Naive thymus-derived CD4-positive, alpha-beta T cell (primary cell): ENCODE measurements around the gene ANKS1B. TPM values are rescaled to one million over a fixed set of nuclear protein-coding genes. Genes with fewer than 3 reads are reported as not detected.
A peak's percentile ranks its signal among the peaks of the same experiment; 100 is the strongest.

Experiments
- ATAC-seq: fragments of 150-1000 bp; cut with Tn5 transposase; 2 replicates; pipeline ENCODE4 v1.10.0; 2021; ENCODE audit warnings: mild to moderate bottlenecking, moderate library complexity
- CTCF ChIA-PET: fragments of 350-600 bp; sonication (Branson Sonifier 250); formaldehyde crosslinking; loops from one replicate; lab custom pipeline; 2021; ENCODE audit warnings: antibody characterized with exemption; lab: Charles Lee
- POLR2A ChIA-PET: fragments of 350-600 bp; sonication (Branson Sonifier 250); formaldehyde crosslinking; loops from one replicate; lab custom pipeline; 2021; ENCODE audit warnings: antibody characterized with exemption, inconsistent platforms; lab: Charles Lee
- DNase-seq, 9 donors: peaks; one replicate each; pipeline versions ENCODE4 v3.0.0 to v3.0.0-alpha.2; 2020 to 2022; ENCODE audit warnings: mixed read lengths in 1 of 9
- H3K27ac ChIP-seq: one replicate; pipeline ENCODE4 v1.7.0; 2013; ENCODE audit warnings: mild to moderate bottlenecking, low read depth, low read length, moderate library complexity
- H3K27me3 ChIP-seq, 2 donors: one replicate each; pipeline ENCODE4 v1.7.0; 2013; ENCODE audit warnings: low read length in 2 of 2, mild to moderate bottlenecking in 2 of 2, moderate library complexity in 2 of 2; ENCODE audit not compliant: control insufficient read depth in 2 of 2, insufficient read depth in 2 of 2
- H3K36me3 ChIP-seq, 3 experiments: 1 replicate in 2 of 3; 2 replicates in 1 of 3; pipeline ENCODE4 v1.7.0; 2013; ENCODE audit warnings: low read length in 3 of 3, mild to moderate bottlenecking in 3 of 3, moderate library complexity in 1 of 3; ENCODE audit not compliant: insufficient read depth in 3 of 3, control insufficient read depth in 2 of 3
- H3K4me1 ChIP-seq, 2 donors: one replicate each; pipeline ENCODE4 v1.7.0; 2013; ENCODE audit warnings: low read length in 2 of 2, mild to moderate bottlenecking in 2 of 2, moderate library complexity in 1 of 2; ENCODE audit not compliant: control insufficient read depth in 2 of 2, insufficient read depth in 2 of 2
- H3K4me3 ChIP-seq: 2 replicates; pipeline ENCODE4 v1.7.0; 2013; ENCODE audit warnings: mild to moderate bottlenecking, low read length
- H3K9me3 ChIP-seq, 3 experiments: 1 replicate in 2 of 3; 2 replicates in 1 of 3; pipeline ENCODE4 v1.7.0; 2013; ENCODE audit warnings: low read length in 3 of 3; ENCODE audit not compliant: control insufficient read depth in 2 of 3
- H3K27ac Mint-ChIP-seq, 9 donors: one replicate each; pipeline ENCODE4 v1.8.0; 2020 to 2022; ENCODE audit warnings: mixed read lengths in 9 of 9, mild to moderate bottlenecking in 8 of 9, moderate library complexity in 5 of 9, inconsistent platforms in 2 of 9
- H3K27me3 Mint-ChIP-seq, 5 donors: one replicate each; pipeline ENCODE4 v1.8.0; 2021 to 2022; ENCODE audit warnings: mixed read lengths in 5 of 5, mild to moderate bottlenecking in 1 of 5
- H3K36me3 Mint-ChIP-seq, 5 donors: one replicate each; pipeline ENCODE4 v1.8.0; 2020 to 2022; ENCODE audit warnings: mixed read lengths in 5 of 5, mild to moderate bottlenecking in 3 of 5, inconsistent platforms in 1 of 5
- H3K4me1 Mint-ChIP-seq, 7 donors: one replicate each; pipeline ENCODE4 v1.8.0; 2020 to 2022; ENCODE audit warnings: mixed read lengths in 7 of 7, mild to moderate bottlenecking in 3 of 7, inconsistent platforms in 1 of 7
- H3K4me3 Mint-ChIP-seq, 10 donors: one replicate each; pipeline ENCODE4 v1.8.0; 2020 to 2022; ENCODE audit warnings: mild to moderate bottlenecking in 10 of 10, mixed read lengths in 10 of 10, moderate library complexity in 6 of 10, inconsistent platforms in 2 of 10
- H3K9me3 Mint-ChIP-seq, 11 donors: one replicate each; pipeline ENCODE4 v1.8.0; 2020 to 2022; ENCODE audit warnings: mixed read lengths in 11 of 11, mild to moderate bottlenecking in 4 of 11, inconsistent platforms in 1 of 11, moderate library complexity in 1 of 11
- intact Hi-C, 2 donors: fragments of 100-400 bp; cut with micrococcal nuclease; formaldehyde crosslinking; loops; one replicate each; pipeline ENCODE4 v1.15.1; 2023
- polyA plus RNA-seq, 2 donors: library from polyadenylated mRNA; unstranded; fragments of 300-500 nt; fragmentation: Illumina TruSeq; gene quantifications; one replicate each; pipeline ENCODE4 v1.2.3, GENCODE V29; 2021
- total RNA-seq, 6 experiments: library from RNA in 5 of 6; stranded (reverse) in 5 of 6; gene quantifications; 1 replicate in 5 of 6; 2 replicates in 1 of 6; pipeline ENCODE4 v1.2.3 and lab custom pipeline; 2021 to 2026

ANKS1B gene
- total and polyA plus RNA-seq, 7 experiments from 2014 or later, result 0.97 TPM; not detected in 6

DNA sequence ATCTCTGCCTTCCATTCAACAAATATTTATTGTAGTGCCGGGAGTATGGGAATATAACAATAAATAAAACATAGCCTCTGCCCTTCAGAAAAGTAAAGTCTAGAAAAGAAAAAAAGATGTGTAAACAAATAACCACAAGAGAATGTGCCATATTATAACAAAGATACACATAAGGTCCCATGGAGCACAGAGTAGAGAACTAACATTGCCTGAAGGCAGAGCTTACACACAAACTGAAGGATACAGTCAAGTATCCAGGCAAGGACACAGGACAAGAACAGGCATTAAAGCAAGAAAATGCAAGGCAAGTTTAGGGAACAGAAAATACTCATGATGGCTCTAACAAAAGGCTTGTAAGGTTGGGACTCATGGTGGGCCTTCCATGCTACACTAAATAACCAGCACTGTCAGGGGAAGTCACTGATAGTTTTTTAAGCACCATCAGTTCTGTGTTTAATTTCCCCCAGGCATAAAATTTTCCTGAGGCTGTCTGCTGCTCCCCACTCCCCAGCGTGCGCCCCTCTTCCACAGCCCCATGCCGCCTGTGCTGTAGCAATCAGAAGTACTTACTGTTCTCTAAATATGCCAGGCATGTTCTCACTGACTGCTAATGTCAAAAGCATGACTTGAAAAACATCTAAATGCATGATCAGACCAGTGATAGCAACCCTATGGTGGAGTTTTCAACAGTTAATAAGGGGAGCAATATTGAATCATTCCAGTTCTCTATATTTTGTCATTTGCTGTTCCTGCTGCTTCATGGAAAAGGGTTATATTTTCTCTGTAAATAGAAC is 77.8 kb downstream of the ANKS1B start:
- no peaks in the 10 kb centered on the region for H3K36me3 Mint-ChIP-seq
- no peak overlapping the region for H3K27ac Mint-ChIP-seq
- Histone ChIP-seq H3K27ac (no peak overlapping the region), H3K4me1 (no peaks in the 10 kb centered on the region), H3K9me3 (no peaks in the 10 kb centered on the region), H3K36me3 (no peaks in the 10 kb centered on the region), H3K27me3 (no peaks in the 10 kb centered on the region), H3K4me3 (no peak overlapping the region)
- H3K9me3 Mint-ChIP-seq, result peaks cover 0 to 5% (median 0%) of the 10 kb centered on the region in 11 donors
- ChIA-PET CTCF (no interaction called here), POLR2A (no interaction called here)
- DNase-seq (no peak), ATAC-seq (no peak)
- intact Hi-C loops, result no loop called here
- H3K4me1 Mint-ChIP-seq, result no peaks in the 10 kb centered on the region
- H3K27me3 Mint-ChIP-seq, result peaks cover 0 to 8% (median 0%) of the 10 kb centered on the region in 5 donors
- H3K4me3 Mint-ChIP-seq, result no peak overlapping the region

GRCh38 chr12:99901181-99901580 is 83.6 kb downstream of the ANKS1B start:
- Histone ChIP-seq H3K4me3 (no peak overlapping the region), H3K4me1 (no peaks in the 10 kb centered on the region), H3K27ac (no peak overlapping the region), H3K27me3 (no peaks in the 10 kb centered on the region), H3K9me3 (no peaks in the 10 kb centered on the region), H3K36me3 (no peaks in the 10 kb centered on the region)
- ChIA-PET POLR2A (no interaction called here), CTCF (interaction anchor here (0.7 kb wide), 1 partner anchor 15 kb away, joined by 3 read pairs; no protein-coding TSS in a partner anchor)
- intact Hi-C loops, result no loop called here
- Mint-ChIP-seq H3K4me1 (no peaks in the 10 kb centered on the region), H3K36me3 (no peaks in the 10 kb centered on the region), H3K27ac (no peak overlapping the region), H3K27me3 (no peaks in the 10 kb centered on the region), H3K4me3 (no peak overlapping the region), H3K9me3 (peaks cover 0 to 16% (median 0%) of the 10 kb centered on the region in 11 donors)
- no peak for DNase-seq
- no peak for ATAC-seq

DNA sequence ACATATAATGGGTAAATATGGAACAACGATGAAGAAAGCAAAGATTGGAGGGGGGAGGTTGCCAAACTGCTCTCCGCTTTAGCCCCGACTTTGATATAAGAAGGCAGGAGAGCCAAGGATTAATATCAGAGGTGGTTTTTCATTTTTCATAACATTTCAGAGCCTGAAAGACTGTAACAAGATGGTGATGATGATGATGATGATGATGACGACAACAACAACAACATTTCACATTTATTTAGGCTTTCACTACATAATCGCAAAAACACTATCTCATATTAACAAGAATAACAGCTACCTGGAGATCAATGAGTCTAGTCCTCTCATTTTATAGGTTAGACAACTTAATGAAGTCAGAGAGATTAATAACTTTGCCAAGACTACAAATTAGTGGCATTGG is 86.1 kb downstream of the ANKS1B start:
- DNase-seq, result no peak
- no peaks in the 10 kb centered on the region for H3K36me3 ChIP-seq
- peaks cover 0 to 24% (median 2%) of the 10 kb centered on the region in 11 donors for H3K9me3 Mint-ChIP-seq
- no peaks in the 10 kb centered on the region for H3K27me3 Mint-ChIP-seq
- ChIA-PET CTCF (no interaction called here), POLR2A (no interaction called here)
- H3K27ac ChIP-seq, result no peak overlapping the region
- H3K4me1 Mint-ChIP-seq, result no peaks in the 10 kb centered on the region
- no peaks in the 10 kb centered on the region for H3K9me3 ChIP-seq
- intact Hi-C loops, result no loop called here
- H3K27ac Mint-ChIP-seq, result peak overlapping the region in 1 of 9 donors; percentile 33
- ATAC-seq, result no peak
- no peaks in the 10 kb centered on the region for H3K36me3 Mint-ChIP-seq
- H3K4me3 ChIP-seq, result no peak overlapping the region
- H3K4me3 Mint-ChIP-seq, result no peak overlapping the region
- no peaks in the 10 kb centered on the region for H3K27me3 ChIP-seq
- H3K4me1 ChIP-seq, result no peaks in the 10 kb centered on the region

GRCh38 chr12:99879439-99879838 is 105.3 kb downstream of the ANKS1B start:
- CTCF ChIA-PET, result no interaction called here
- no peak overlapping the region for H3K4me3 ChIP-seq
- no peak overlapping the region for H3K27ac ChIP-seq
- DNase-seq (no peak), ATAC-seq (no peak)
- intact Hi-C loops, result no loop called here
- Mint-ChIP-seq H3K27me3 (no peaks in the 10 kb centered on the region), H3K4me3 (no peak overlapping the region), H3K9me3 (peaks cover 0 to 16% (median 4%) of the 10 kb centered on the region in 11 donors), H3K4me1 (no peaks in the 10 kb centered on the region), H3K27ac (no peak overlapping the region), H3K36me3 (no peaks in the 10 kb centered on the region)
- no peaks in the 10 kb centered on the region for H3K4me1 ChIP-seq
- H3K9me3 ChIP-seq, result no peaks in the 10 kb centered on the region
- H3K27me3 ChIP-seq, result no peaks in the 10 kb centered on the region
- no peaks in the 10 kb centered on the region for H3K36me3 ChIP-seq
- POLR2A ChIA-PET, result no interaction called here

DNA sequence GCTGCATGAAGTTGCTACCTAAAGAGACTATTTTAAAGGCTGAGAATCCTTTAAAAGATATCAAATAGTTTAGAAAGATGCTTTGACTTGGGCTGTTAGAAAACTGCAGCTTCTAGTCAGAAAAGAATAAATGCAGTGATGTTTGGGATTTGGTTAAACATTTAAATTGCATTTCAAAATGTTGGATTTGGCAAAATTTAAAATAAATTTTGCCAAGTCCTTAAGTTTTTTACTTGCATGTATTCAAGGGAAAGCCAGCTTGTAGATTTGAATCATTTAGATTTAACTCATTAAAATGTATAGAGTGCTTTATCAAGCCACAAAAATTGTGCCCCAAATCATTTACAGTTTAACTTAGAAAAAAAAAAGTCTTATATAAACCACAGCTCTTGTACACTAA is 109.7 kb downstream of the ANKS1B start:
- Mint-ChIP-seq H3K27me3 (no peaks in the 10 kb centered on the region), H3K27ac (no peak overlapping the region), H3K36me3 (no peaks in the 10 kb centered on the region), H3K9me3 (peaks cover 0 to 6% (median 2%) of the 10 kb centered on the region in 11 donors), H3K4me1 (no peaks in the 10 kb centered on the region), H3K4me3 (no peak overlapping the region)
- H3K27ac ChIP-seq, result no peak overlapping the region
- ChIA-PET CTCF (no interaction called here), POLR2A (no interaction called here)
- no peaks in the 10 kb centered on the region for H3K27me3 ChIP-seq
- no peaks in the 10 kb centered on the region for H3K36me3 ChIP-seq
- intact Hi-C loops, result no loop called here
- ATAC-seq (no peak), DNase-seq (no peak)
- no peaks in the 10 kb centered on the region for H3K9me3 ChIP-seq
- no peak overlapping the region for H3K4me3 ChIP-seq
- H3K4me1 ChIP-seq, result no peaks in the 10 kb centered on the region

GRCh38 chr12:99870085-99870484 is 114.7 kb downstream of the ANKS1B start:
- H3K27me3 ChIP-seq, result no peaks in the 10 kb centered on the region
- no peaks in the 10 kb centered on the region for H3K4me1 ChIP-seq
- Mint-ChIP-seq H3K27me3 (no peaks in the 10 kb centered on the region), H3K4me3 (no peak overlapping the region), H3K36me3 (no peaks in the 10 kb centered on the region), H3K4me1 (no peaks in the 10 kb centered on the region), H3K9me3 (peaks cover 0 to 10% (median 3%) of the 10 kb centered on the region in 11 donors), H3K27ac (no peak overlapping the region)
- ChIA-PET POLR2A (no interaction called here), CTCF (no interaction called here)
- H3K27ac ChIP-seq, result no peak overlapping the region
- ATAC-seq (no peak), DNase-seq (no peak)
- intact Hi-C loops, result no loop called here
- H3K9me3 ChIP-seq, result no peaks in the 10 kb centered on the region
- no peak overlapping the region for H3K4me3 ChIP-seq
- H3K36me3 ChIP-seq, result no peaks in the 10 kb centered on the region

DNA sequence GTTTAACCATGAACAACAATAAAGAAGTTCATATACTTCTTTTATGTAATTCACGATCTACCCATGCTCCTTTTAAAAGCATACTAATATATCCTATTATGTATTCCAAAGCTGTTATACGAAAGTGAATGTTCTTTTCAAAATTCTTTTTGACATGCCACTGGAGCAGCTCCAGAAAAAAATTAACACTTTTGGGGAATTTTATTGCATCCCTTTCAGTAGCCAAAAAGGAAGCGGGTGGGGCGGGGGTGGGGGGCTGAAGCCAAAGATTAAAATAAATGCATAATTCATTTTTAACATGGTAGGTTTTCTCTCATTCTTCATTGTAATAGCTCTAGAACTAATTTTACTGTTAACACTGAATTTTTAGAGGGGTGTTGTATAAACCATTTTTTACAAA is 123.0 kb downstream of the ANKS1B start:
- H3K4me3 Mint-ChIP-seq, result no peak overlapping the region
- H3K27me3 Mint-ChIP-seq, result no peaks in the 10 kb centered on the region
- Histone ChIP-seq H3K36me3 (no peaks in the 10 kb centered on the region), H3K27ac (no peak overlapping the region), H3K4me1 (no peaks in the 10 kb centered on the region), H3K4me3 (no peak overlapping the region), H3K27me3 (no peaks in the 10 kb centered on the region), H3K9me3 (no peaks in the 10 kb centered on the region)
- no peak for ATAC-seq
- intact Hi-C loops, result no loop called here
- DNase-seq, result no peak
- POLR2A ChIA-PET, result no interaction called here
- H3K9me3 Mint-ChIP-seq, result peaks cover 0 to 5% (median 0%) of the 10 kb centered on the region in 11 donors
- H3K36me3 Mint-ChIP-seq, result no peaks in the 10 kb centered on the region
- CTCF ChIA-PET, result no interaction called here
- no peaks in the 10 kb centered on the region for H3K4me1 Mint-ChIP-seq
- no peak overlapping the region for H3K27ac Mint-ChIP-seq
